DMS79 (cell line): Measurements from ENCODE around the gene KLHDC4.
"Not testable (repeated sequence)": the region's sequence is repeated elsewhere in the genome, so short reads cannot be mapped to it uniquely, and the experiment has no call there.

Source experiments
- DNase-seq: peaks from one replicate; lab custom pipeline; 2025; lab: John Stamatoyannopoulos, UW

KLHDC4 gene

GRCh38 chr16:87742781-87743490 lies 22.9 kb downstream of the KLHDC4 start:
- DNase-seq: peak; percentile 82

- no peak for DNase-seq
These were observed 23.9 kb downstream of the KLHDC4 start for GRCh38 chr16:87741700-87742415.

DNA sequence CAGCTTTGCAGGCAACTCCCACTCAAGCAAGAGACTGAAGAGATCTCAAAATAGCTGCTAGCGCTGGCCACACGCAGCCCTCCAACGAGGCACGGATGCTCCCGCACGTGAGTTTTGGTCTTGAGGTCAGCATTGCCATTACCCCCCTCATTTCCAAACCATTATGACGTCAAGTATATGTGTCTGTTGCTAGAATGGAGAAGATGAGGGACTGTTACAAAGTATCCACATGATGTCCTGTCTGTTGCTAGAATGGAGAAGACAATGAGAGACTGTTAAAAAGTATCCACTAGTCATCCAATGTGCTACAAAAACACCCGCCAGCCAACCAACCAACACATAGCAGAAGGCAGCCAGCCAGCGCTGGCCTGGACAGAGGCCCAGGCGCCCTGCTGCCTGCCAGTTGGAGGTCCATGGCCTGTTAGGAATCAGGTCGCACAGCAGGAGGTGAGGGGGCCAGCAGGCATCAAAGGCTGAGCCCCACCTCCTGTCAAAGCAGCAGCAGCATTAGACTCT lies 24.8 kb downstream of the KLHDC4 start:
- DNase-seq: no peak

GRCh38 chr16:87740441-87740840 lies 25.3 kb downstream of the KLHDC4 start:
- DNase-seq: no peak

DNA sequence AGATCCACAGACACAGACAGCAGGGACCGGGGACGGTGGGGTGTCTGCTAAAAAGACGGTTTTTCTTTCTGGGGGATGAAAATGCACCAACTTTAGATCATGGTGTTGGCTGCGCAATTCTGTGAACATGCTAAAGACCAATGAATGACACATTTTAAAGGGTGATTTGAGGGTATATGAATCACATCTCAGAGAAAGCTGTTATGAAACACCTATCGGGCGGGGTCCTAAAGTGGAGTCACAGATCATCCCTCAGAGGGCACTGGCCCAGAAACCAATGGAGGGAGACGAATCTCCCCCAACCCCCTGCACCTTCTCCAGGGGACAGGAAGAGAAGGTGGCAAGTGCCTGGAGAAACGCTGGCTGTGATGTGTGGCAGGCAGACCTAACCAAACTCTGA lies 26.0 kb downstream of the KLHDC4 start:
- DNase-seq: no peak

DNA sequence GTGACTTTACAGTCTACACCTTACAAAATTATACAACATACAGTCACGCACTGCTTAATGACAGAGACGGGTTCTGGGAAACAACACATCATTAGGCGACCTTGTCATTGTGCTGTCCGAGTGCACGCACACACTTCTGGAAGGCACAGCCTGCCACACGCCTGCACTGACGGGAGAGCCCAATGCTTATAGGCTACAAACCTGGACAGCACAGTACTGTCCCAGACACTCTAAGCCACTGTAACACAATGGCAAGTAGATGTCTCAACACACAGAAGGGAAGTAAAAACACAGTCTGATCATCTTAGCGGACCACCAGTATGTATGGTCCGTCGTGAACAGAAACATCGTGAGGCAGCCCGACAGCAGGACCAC lies 29.8 kb downstream of the KLHDC4 start:
- DNase-seq: no peak

DNA sequence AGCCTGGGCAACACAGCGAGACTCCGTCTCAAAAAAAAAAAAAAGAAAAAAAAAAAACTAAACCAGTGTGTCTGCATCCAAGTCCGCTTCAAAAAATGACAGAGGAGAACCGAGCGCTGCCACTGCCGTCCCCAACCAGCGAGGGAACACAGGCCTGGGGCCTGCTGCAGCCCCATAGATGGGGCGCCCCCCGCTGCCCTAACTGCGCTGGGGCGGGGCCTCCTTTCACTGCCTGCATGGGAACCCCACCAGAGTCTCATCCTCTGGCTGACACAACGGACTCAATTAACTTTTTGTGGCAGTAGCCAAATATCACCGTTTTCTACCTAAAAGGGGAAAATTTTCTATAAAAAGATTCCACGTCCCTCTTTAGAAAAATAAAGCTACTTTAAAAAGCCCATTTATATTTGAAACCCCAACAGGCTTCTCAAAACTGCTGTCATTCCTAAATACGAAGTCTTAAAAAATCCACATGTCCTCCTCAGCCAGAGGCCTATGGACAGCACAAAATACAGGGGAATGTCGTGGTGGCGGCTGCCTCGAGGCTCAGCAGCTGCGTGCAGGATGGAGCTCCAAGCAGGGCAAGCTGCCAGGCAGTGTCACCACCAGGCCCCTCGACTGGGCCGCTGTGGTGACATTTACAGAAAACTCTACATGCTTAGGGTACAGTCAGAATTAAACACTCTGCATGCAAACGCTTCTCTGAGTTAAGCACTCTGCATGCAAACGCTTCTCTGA lies 30.3 kb downstream of the KLHDC4 start:
- DNase-seq: no peak

GRCh38 chr16:87734644-87735043 lies 31.1 kb downstream of the KLHDC4 start:
- DNase-seq: no peak

DNA sequence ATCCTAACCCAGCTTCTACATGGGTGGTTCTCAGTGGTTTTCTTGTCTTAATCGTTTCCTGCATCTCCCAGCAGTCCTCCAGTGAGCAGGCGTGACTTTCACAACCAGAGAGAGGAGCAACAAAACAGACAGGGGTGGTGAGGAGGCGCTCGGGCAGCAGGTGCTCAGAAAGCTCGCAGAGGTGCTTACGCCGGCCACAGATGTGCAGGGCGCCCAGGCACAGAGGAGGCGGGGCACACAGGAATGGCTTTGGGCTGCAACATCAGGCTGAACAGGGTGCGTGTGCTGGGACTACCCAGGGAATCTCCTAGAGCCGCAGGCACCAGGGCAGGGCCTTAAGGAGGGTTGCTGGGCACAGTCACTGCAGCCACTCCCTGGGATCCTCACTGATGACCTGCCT lies 32.6 kb downstream of the KLHDC4 start:
- peak; percentile 64 for DNase-seq

GRCh38 chr16:87731607-87732006 lies 34.2 kb downstream of the KLHDC4 start:
- DNase-seq: no peak

GRCh38 chr16:87729266-87729954 lies 36.4 kb downstream of the KLHDC4 start:
- DNase-seq: no peak

- no peak for DNase-seq
These were observed 37.8 kb downstream of the KLHDC4 start for GRCh38 chr16:87728026-87728425.

DNA sequence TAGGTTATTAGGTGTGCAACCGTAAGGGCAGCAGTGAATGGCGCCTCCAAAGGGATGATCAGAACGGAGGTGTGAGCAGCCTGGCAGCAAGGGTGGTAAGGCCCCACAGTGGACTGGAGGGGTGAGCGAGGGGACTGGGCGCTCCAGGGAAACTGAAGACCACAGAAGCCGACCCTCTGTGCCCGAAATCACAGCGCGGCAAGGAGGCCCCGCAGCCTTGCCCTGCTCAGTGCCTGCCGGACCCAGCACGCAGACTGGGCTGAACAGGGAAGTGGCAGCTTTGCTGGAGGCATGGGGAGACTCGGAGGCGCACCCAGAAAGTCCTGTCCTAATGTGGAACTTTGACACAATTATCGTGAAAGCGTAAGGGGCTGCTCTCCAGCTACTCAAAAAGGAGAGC lies 38.4 kb downstream of the KLHDC4 start:
- no peak for DNase-seq

DNA sequence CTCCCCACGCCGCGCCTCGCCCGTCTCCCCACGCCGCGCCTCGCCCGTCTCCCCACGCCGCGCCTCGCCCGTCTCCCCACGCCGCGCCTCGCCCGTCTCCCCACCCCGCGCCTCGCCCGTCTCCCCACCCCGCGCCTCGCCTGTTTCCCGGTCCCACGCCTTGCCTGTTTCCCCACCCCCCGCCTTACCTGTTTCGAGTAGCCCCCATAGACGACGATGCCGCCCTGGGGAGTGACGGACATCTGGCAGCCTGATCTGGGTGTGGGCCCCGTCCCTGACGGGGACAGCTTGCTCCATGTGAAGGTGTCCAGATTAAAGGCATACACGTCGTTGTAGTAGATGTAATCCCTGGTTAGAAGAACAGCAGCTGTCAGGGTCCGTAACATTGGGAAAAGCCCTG lies 39.2 kb downstream of the KLHDC4 start:
- DNase-seq: not testable (repeated sequence)

DNA sequence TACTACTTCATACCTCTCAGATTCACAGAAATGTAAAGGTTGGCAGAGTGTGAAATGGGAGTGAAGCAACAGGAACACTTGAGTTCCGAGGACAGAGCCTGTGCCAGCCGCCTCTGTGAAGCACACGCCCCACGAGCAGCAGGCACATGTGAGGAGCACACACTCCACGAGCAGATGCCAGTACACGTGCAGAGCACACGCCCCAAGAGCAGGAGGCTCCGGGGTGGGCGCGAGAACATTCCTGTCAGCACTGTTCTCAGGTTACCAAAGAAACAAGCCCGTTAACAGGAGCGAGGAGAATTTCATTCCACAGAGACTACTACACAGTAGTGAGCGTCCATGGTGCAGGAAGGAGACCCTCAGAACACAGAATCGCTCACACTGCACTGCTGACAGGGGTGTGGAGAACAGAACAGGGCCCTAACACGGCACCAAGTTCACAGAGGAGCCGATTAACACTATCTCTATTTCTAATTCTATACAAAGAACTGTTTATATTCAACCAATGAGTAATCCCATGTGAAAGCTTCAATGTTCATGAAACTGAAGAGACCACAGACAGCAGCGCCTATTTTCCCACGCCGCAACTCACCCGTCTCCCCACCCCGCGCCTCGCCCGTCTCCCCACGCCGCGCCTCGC lies 40.1 kb downstream of the KLHDC4 start:
- peak; percentile 9 for DNase-seq

DNA sequence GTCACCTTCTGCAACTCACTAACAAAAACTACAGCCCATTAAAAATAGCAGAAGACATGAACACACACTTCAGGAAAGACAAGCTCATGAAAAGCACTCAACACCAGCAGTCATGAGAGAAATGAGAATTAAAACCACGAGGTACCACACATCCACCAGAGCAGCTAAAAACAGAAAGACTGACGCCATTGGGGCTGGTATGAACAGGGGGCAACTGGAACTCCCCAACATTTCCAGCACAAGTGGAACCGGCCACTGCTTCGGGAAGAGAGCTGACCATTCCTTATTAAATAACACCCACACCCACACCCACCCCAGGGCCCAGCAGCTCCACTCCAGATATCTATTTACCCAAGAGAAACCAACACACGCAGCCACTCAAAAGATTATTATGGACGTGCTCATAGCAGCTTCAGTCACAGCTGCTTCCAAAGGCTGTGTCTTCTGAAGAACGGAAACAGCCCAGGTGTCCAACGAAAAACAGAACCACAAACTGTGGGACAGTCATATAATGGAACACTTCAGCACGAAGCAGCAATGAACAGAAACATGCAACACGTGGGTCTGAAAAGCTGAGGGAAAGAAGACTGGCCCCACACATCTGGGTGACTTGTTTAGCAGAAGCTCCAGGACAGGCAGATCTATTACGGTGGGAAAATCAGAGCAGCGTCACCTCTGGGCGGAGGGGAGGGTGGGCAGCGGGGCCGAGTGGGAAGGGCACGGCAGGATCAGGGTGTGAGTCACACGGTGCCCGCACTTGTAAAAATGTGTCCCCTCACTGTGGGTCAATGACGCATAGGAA lies 41.1 kb downstream of the KLHDC4 start:
- DNase-seq: no peak

DNA sequence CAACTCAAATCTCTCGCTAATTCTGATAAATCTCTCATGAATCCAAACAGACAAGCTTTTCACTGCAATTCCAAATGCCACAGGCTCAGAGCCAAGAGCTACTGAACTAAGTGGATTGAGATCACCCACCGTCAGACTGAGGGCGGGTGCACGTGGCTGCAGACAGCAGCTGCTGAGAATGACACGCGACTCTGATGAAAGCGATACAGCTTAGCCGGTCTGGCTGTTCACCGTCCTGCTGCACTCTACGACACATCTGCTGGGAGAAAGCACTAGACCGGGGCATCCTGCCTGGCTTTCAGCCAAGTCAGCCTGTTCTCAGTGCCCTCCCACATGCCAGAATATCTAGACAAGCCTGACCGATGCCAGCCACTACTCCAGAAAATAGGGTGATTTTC lies 42.6 kb downstream of the KLHDC4 start:
- peak; percentile 87 for DNase-seq

DNA sequence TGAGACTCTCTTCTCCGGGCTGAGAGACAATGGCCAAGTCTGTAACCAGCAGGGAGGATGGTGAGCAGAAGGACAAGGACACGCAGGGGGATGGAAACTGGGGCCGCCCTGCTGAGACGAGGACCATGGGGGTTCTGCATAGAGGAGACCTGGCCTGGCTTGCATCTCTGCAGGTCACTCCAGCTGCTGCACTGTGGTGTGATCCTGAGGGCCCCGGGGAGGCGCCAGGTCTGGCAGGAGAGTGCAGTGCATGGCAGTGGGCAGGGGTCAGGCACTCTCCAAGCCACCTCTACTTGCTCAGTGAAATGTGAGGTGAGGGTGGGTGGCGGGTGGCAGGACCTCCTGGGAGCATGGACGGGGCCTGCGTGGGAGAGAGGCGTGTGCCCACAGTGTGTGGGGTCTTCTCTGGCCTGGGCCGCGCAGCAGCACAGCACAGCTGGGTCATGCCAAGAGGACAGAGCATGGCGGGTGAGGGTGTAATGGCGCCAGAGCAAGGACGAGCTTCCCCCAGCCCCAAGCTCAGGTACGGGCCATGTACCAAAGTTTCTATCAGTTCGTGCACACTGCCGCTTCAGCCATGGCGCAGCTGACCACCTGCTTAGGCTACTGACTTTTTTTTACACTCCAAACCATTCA lies 43.1 kb downstream of the KLHDC4 start:
- no peak for DNase-seq

- no peak for DNase-seq
These were observed 43.9 kb downstream of the KLHDC4 start for GRCh38 chr16:87721622-87722585.
